Erythroblast (primary cell): ENCODE data around the gene PCDH1.

Experiments
- DNase-seq, 2 experiments: peaks; one replicate each; lab custom pipeline; 2025; lab: John Stamatoyannopoulos, UW
- GATA1 ChIP-seq: IDR thresholded peaks from 2 replicates; pipeline ENCODE4 v1.6.1; 2011; ENCODE audit warnings: low read depth, mild to moderate bottlenecking, control low read depth, low read length, moderate library complexity
- POLR2A ChIP-seq: IDR thresholded peaks from 2 replicates; pipeline ENCODE4 v1.6.1; 2011; ENCODE audit warnings: mild to moderate bottlenecking, low read length

The PCDH1 gene

DNA sequence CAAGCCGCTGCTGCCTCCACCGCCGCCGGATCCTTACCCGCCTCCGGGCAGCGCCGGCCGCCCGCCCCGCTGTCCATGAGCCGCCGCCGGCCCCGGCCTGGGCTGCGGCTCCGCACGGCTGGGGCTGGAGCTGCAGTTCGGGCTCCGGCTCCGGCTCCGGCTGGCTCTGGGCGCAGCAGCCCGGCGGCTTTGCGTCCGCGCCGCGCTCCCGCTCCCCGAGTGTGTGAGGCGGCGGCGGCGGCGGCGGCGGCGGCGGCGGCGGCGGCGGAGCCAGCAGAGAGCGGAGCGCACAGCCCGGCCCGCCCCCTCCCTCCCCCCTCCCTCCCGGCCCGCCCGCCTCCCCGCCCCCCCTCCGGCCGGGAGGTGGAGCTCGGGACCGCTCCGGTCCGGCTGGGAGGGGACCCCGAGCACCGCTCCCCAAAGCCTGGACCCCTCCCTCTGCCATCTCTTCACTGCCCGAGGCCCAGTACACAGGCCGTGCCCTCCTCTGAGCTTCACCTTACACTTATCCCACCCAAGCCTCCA, at the start of gene PCDH1:
TSS of gene PCDH1 (minus strand) at position 225 of the 525 bp plus-strand sequence. CDS start at position 77, 148 bp downstream.
- TF ChIP-seq GATA1 = no peak
- no peak for TF ChIP-seq POLR2A
- DNase-seq = peak; percentile 35 to 37

DNA sequence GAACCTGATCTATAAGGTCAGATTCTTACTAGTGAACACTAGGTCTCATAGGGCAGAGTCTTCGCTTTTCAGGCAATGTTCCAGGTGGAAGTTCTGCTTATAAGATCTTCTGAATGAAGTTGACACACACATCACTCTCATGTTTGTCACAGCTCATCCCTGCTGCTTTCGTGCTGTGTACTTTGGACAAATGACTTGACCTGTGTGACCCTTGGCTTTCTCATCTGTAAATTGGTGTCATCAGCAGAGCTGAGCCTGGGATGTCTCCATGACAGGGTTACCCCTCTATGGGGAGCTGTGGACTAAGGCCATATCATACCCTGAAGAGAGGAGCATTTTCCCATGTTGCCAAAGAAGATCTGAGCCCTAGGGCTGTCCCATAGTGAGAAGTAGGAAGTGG, 48.2 kb upstream of the PCDH1 start:
- TF ChIP-seq POLR2A (no peak), GATA1 (no peak)
- DNase-seq = no peak

DNA sequence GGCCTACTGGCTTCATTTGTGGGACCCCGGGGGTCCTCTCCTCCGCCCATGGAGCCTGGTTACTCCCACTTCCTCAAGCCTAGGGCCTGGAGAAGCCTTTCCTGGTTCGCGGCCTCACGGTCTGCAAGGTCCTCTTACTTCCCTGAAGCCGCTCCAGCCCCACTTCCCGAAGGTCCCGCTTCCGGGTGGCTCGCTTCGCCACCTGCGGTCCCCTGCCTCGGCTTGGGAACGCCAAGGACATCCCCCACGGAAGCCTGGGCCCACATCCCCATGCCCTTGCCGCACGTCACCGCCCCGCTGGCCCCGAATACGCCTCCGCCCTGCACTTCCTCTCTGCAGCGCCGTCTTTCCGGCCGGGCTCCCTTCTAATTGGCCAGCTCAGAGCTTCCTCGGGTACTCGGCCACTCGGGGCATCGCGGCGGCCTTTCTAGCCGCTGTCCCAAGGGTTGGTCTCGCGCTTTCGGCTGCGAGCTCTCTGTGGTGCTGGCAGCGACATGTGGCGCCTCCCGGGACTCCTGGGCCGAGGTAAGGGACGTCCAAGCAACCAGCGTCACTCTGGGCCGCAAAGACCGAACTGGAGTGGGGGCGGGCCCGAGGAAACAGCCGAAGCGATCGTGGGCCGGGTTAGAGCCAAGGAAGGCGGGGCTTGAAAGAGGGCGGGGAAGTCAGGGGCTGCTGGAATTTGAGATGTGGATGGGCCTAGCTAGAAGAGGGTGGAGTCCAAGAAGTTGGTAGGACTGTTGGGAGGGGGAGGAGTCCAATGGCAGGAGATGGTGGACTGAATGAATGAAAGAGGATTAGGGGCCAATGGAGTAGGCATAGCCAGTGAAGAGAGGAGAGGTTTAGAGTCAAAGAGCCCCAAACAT, 45.5 kb upstream of the PCDH1 start, which contains the start of gene DELE1:
TSS of gene DELE1 (plus strand) at position 424 of the 866 bp plus-strand sequence. CDS start at position 495, 71 bp downstream.
- TF ChIP-seq GATA1 (no peak), POLR2A (peak; percentile 86)

DNA sequence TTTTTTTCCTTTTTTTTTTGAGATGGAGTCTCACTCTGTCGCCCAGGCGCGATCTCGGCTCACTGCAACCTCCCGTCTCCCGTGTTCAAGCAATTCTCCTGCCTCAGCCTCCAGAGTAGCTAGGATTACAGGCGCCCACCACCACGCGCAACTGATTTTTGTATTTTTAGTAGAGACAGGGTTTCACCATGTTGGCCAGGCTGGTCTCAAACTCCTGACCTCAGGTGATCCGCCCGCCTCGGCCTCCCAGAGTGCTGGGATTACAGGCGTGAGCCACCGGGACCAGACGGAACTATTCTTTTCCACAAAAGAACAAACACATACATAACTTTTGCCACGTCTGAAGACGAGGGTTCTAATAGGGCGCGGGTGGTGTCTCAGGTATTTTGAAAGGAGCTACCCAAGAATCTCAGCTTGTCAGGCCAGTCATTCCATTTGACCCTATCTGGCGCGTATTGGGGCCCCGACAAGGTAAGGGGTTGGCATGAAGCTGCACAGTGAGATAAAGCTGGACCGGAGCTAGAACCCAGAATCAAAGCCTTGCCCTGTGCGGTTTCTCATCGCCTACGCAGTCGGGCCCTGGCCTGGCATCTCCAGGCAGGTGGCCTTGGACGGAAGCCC, 44.7 kb upstream of the PCDH1 start:
- DNase-seq = peak; percentile 64 to 70

More for the DNA sequence above, 45.5 kb upstream of the PCDH1 start, which contains the start of gene DELE1:
- DNase-seq = peak; percentile 93 to 94

DNA sequence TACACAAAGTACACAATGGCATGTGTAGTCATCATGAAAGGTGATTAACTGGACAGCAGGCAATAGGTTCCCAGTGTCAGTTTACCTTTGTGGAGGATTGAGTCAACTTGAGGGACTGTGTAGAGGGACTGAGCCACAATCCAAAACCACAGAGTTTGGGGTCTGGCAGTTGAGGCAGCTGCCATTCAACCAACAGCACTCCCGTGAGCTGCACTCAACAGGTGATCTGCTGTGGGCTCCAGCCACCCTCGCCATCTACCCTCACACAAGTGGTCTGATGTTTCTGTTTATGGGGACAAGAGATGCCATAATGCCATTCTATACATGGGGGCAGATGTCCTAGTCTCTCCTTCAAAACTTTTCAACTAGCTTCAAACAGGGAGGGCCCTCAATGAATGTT, 42.6 kb upstream of the PCDH1 start:
- DNase-seq = no peak
- TF ChIP-seq POLR2A (no peak), GATA1 (no peak)

DNA sequence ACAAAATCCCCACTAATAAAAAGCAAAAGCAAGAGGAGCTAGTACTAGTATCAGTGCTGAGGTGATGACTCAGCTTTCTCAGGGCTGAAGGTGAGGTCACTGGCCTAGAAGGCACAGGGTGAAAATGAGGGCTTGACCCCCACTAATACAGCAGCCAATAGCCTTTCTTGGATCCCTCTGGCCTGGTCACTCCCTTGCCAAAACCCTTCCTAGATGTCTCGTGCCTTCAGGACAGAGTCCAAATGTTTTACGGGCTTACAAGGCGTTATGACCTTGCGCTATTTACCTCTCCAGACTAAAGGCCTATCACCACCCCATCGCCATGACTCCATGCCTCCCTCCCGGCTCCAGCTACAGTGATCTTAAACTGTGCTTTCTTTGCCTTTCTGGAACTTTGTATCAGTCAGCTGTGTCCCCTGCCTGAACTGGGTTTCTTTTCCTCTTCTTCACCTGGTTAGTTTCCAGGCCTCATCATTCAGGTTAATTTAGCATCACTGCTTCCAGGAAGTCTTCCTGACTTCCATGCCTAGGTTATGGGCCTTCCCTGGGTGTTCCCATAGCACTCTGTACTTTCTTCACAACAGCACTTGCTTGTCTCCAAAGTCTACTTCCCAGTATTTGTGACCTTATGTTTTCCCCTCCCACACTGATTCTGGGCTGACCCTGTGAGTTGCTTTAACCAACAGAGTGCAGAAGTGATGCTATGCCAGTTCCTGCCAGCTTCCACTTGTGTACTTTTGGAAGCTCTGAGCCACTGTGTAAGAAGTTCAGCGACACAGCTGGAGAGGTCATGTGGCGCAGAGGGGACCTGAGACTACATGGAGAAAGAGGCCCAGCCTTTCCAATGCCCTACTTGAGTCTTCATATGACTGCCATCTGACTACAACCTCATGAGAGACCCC, 41.3 kb upstream of the PCDH1 start:
- TF ChIP-seq GATA1 (no peak), POLR2A (no peak)

DNA sequence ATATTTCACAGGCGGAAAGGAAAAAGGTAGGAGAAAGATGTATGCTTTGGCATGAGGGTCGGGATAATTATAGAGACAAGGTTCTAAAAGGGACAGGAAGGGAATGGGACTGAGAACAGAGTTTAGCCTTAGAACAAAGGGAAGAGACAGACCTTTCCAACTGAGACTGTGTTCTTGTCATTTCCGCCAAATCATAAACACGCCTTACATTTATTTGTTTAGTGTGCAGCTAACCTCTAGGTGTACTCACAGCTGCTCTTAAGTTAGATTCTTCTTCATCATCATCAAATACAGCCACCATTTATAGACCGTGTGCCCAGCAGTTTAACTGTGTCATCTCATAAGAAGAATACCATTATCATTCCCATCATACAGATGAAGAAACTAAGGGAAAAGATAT, 39.5 kb upstream of the PCDH1 start:
- DNase-seq = no peak
- TF ChIP-seq POLR2A (no peak), GATA1 (no peak)

More for the DNA sequence above, 41.3 kb upstream of the PCDH1 start:
- peak; percentile 19 to 58 for DNase-seq

DNA sequence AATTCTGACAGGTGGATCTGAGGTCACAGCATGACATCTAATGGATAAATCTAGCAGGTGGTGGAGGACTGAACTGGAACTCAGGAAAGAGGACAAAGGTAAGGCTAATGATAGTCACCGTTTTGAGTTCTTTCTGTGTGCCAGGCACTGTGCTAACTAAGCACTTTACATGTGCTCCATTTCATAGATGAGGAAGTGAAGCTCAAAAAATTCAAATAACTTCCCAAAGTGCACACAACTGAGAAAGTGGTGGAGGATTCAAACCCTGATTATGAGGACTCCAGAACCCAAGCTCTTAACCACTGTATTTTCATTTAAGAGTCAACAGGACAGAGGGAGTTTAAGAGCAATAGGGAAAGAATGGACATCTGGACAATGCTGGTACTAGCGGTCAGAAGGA, 38.3 kb upstream of the PCDH1 start:
- no peak for TF ChIP-seq POLR2A
- TF ChIP-seq GATA1 = no peak
- DNase-seq = no peak

DNA sequence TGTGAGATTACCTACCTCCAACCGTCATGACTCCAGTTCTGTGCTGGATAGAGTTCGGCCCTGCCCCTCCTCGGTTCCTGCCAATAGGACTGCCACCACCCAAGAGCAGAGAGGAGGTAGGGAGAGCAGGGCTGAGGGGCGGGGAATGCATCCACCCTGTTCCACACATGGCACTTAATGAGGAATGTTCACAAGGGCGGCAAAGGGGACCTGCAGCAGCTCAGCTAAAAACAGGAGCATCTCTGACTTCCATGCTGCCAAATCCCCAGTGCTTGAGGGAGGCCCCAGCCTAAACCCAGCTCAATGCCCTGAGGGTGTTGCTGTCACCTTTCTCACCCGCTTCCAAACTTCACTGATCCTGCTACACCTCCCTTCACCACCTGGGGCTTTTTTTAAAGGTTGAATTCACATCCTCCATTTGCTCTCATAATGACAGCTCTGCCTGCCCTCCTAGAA, 37.7 kb upstream of the PCDH1 start:
- DNase-seq = no peak
- TF ChIP-seq GATA1 (no peak), POLR2A (no peak)

DNA sequence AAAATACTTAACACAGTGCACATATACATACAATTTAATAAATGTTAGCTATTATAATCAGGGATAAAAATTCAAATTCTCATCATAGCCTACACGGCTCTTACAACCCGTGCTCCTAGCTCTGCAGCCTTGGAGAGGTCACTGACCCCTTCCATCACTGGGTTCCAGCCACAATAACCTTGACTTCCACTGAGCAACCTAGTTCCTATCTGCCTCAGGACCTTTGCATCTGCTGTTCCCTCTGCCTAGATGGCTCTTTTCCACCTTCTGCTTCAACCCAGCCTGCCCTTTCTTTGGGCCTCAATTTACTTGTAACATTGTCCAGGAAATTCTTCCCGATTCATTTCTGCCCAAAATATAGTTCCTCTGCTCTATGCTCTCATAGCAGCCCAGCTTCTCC, 36.6 kb upstream of the PCDH1 start:
- no peak for TF ChIP-seq GATA1
- no peak for TF ChIP-seq POLR2A
- DNase-seq = no peak

DNA sequence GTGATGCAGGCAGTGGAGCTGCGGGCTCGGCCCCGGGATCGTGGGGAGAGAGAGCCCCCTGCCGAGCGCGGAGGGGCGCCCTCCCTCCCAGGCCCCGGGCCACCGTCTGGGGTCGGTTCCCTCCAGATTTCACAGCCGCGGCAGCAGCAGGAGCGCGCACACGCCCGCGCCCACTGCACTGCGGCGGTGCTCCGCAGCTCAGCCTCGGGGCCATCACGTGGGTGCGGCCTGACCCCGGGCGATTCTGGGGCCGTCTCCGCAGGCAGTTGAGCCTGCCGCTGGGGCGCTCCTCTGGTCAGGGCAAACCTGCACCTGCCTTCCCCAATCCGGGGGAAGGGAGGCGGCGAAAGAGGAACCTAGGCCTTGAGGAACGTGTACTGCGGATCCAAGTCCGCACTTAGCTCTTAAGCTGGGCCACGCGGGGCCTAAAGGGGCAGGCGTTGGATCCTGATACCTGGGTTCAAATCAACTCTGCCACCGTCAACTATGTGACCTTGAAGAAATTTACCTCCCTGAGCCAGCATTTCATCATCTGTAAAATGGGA, 36.1 kb upstream of the PCDH1 start:
- DNase-seq = peak; percentile 47 to 49

DNA sequence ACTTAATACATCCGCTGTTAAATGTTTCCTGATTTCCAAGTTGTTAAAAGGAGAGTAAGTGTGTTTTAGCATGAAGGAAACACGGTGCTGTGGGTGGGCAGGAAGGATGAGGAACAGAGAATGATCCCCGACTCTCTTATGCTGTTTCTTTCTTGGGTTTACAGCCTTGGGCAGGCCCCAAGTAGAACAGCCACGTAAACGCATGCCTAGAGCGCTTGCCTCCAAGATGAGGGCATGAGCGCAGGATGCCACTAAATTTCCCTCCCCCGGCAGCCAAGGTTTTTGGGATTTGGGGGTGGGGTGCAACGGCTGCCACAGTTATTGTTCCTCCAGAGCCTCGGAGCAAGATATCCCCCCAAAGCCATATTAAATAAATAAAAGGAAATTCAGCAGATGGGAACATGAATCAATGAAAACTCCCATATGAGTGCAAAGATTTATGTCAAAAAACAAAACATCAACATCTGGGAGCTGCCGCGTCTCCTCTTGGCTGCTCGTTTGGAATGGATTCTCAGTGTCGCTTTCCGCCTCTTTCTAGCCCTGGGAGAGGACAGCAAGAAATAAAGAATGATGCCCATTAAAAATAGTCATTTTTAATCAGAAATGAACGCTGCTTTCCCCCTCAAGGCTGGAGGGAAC, 35.5 kb upstream of the PCDH1 start:
- TF ChIP-seq POLR2A (no peak), GATA1 (no peak)
- DNase-seq = no peak

More for the DNA sequence above, 36.1 kb upstream of the PCDH1 start:
- no peak for TF ChIP-seq GATA1
- TF ChIP-seq POLR2A = no peak
